ENCODE measurements around the gene MMP21. TPM values are rescaled to one million over a fixed set of nuclear protein-coding genes. Genes with fewer than 3 reads are reported as not detected.

The MMP21 gene
- total and polyA plus RNA-seq, 2 of the 13 experiments (the other 11 are each of a cell fraction or from before 2014, with no cell fraction given) = not detected

- TF ChIP-seq PRDM15 (CRISPR knock-in tag; IDR thresholded peaks at IDR 0.05) = no peak
- TF ChIP-seq ZNF883 (CRISPR knock-in tag; IDR thresholded peaks at IDR 0.05; ENCODE audit: not compliant biosample characterization) = no peak
These were observed 1.7 kb downstream of the MMP21 start (continued) for GRCh38 chr10:125773687-125774543.

GRCh38 chr10:125772864-125773180 lies 2.8 kb downstream of the MMP21 start:
- intact Hi-C loops (cut with micrococcal nuclease; ENCODE audit: unreplicated experiment) = loop anchor here (10.0 kb wide), 1 partner anchor 52 kb away; the partner anchor contains the start of genes BCCIP and UROS
- no peaks in the 10 kb centered on the region; a peak in 3 of 5 replicates for H3K27me3 ChIP-seq (ENCODE audit: control insufficient read depth in 1 of 2, insufficient read depth in 2 of 2, low read length in 2 of 2)
- H2AFZ ChIP-seq (ENCODE audit: low read length) = peak overlapping the region; percentile 16
- no peaks in the 10 kb centered on the region for H3K36me3 ChIP-seq (replicated peaks in 1 of 2; ENCODE audit: control insufficient read depth in 1 of 2, insufficient read depth in 2 of 2, low read length in 2 of 2)
- POLR2A ChIA-PET = no interaction called here
- no peak for DNase-seq (ENCODE audit: low spot score)
- 42% methylated on average over 7 of the region's 11 CpGs for WGBS (ENCODE audit: low lambda C conversion rate)
- no peak overlapping the region for H3K27ac ChIP-seq (ENCODE audit: extremely low read length, insufficient read depth, low read length)
- H4K20me1 ChIP-seq (ENCODE audit: insufficient read depth, low read length) = no peaks in the 10 kb centered on the region
- no peaks in the 10 kb centered on the region for H3K79me2 ChIP-seq (ENCODE audit: insufficient read depth, low read length)
- no peak for FAIRE-seq
- in situ Hi-C loops (cut with HindIII; ENCODE audit: extremely low pct_ligation_motif_present, low pct_unique_long_range_greater_than_20kb) = no loop called here
- CTCF ChIA-PET (ENCODE audit: low intra/inter-chr PET ratio, low total read pairs) = no interaction called here
- no peak overlapping the region for H3K9ac ChIP-seq (ENCODE audit: insufficient read depth, low read depth, low read length)
- no peaks in the 10 kb centered on the region for H3K9me3 ChIP-seq (ENCODE audit: low read length)
- peaks cover 19% of the 10 kb centered on the region for H3K4me1 ChIP-seq (ENCODE audit: insufficient read depth, low read length)
- peak; percentile 82 for ATAC-seq
- no TSS peak for BruUV-seq (replicated peaks)
- H3K4me3 ChIP-seq (replicated peaks in 1 of 3; ENCODE audit: insufficient read depth in 1 of 3, low read depth in 2 of 3, low read length in 3 of 3) = peak overlapping the region in 1 of 3 experiments; percentile 20; a peak in 1 of 6 replicates
- peak overlapping the region; percentile 36; the same call in 1 of the 2 replicates for H3K4me2 ChIP-seq (ENCODE audit: low read depth, low read length)
- no peak for TF ChIP-seq CHD2 (IDR thresholded peaks at IDR 0.05; ENCODE audit: low read depth, low read length)
- TF ChIP-seq ZNF251 (CRISPR knock-in tag; IDR thresholded peaks at IDR 0.05) = no peak
- no peak for TF ChIP-seq FOXP1 (IDR thresholded peaks at IDR 0.05)
- TF ChIP-seq FOXP1 (CRISPR knock-in tag; IDR thresholded peaks at IDR 0.05) = peak; percentile 34; the same call in 1 of the 2 replicates
- no peak for TF ChIP-seq ZC3H13 (CRISPR knock-in tag; IDR thresholded peaks at IDR 0.05)
- 0 out of 2 replicates have a peak, but pooled peaks have one; percentile 52 for TF ChIP-seq PRDM10 (CRISPR knock-in tag; IDR thresholded peaks at IDR 0.05; ENCODE audit: low read depth)
- TF ChIP-seq GRHL1 (CRISPR knock-in tag; conservative IDR thresholded peaks at IDR 0.05) = no peak
- TF ChIP-seq FOXP4 (CRISPR knock-in tag; IDR thresholded peaks at IDR 0.05) = peak; percentile 24; the same call in 1 of the 2 replicates
